GM12864 (cell line): Measurements from ENCODE around the gene MIA3.

ENCODE experiments used
- DNase-seq: peaks from one replicate; pipeline ENCODE4 v3.0.0-alpha.2; 2011; ENCODE audit warnings: low read depth
- H3K4me3 ChIP-seq: 2 replicates; pipeline ENCODE4 v1.5.1; 2011; ENCODE audit warnings: mild to moderate bottlenecking, low read depth, low read length, control low read depth
- TF ChIP-seq, protein P1 (sequence below): IDR thresholded peaks from 2 replicates; pipeline ENCODE4 v1.5.1; 2011; ENCODE audit warnings: low read depth, mild to moderate bottlenecking, moderate library complexity, low read length, control low read depth, inconsistent platforms; ENCODE audit errors: missing control alignments

Gene MIA3

DNA sequence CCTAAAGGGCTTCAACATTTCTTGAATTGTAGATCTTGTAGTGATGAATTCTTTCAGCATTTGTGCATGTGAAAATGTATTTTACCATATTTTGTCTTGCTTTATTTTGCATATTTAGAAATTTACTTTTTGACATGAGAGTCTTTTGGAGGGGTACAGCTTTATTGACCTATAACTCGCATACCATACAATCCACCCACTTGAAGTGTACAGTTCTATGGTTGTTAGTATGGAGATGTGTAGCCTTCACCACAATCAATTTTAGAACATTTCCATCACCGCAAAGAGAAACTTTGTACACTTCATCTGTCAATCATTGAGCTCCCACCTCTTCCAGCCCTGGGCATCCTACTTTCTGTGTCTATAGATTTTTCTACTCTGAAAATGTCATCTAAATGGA lies 7.2 kb upstream of the MIA3 start:
- TF ChIP-seq, protein P1, sequence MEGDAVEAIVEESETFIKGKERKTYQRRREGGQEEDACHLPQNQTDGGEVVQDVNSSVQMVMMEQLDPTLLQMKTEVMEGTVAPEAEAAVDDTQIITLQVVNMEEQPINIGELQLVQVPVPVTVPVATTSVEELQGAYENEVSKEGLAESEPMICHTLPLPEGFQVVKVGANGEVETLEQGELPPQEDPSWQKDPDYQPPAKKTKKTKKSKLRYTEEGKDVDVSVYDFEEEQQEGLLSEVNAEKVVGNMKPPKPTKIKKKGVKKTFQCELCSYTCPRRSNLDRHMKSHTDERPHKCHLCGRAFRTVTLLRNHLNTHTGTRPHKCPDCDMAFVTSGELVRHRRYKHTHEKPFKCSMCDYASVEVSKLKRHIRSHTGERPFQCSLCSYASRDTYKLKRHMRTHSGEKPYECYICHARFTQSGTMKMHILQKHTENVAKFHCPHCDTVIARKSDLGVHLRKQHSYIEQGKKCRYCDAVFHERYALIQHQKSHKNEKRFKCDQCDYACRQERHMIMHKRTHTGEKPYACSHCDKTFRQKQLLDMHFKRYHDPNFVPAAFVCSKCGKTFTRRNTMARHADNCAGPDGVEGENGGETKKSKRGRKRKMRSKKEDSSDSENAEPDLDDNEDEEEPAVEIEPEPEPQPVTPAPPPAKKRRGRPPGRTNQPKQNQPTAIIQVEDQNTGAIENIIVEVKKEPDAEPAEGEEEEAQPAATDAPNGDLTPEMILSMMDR = no peak
- H3K4me3 ChIP-seq = no peak overlapping the region
- no peak for DNase-seq

DNA sequence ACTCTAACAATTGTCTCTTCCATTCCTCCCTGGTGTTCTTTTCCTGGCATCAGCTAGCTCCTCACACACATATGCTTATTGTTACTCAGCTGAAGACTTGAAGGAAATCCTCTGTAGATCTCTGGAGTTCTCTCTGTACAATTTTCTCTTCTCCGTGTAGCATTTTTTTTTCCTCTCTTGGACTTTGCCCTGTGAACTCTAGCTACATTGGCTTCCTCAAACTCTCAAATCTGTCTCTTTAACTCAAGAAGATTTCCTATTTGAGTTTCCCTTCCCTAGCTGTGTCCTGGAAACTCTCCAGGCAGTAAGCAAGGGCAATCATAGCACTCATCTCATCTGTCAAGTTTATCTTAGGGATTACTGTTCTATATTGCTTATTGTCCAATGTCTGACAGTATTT lies 4.3 kb upstream of the MIA3 start:
- no peak overlapping the region for H3K4me3 ChIP-seq
- TF ChIP-seq, protein P1 = no peak
- DNase-seq = no peak

DNA sequence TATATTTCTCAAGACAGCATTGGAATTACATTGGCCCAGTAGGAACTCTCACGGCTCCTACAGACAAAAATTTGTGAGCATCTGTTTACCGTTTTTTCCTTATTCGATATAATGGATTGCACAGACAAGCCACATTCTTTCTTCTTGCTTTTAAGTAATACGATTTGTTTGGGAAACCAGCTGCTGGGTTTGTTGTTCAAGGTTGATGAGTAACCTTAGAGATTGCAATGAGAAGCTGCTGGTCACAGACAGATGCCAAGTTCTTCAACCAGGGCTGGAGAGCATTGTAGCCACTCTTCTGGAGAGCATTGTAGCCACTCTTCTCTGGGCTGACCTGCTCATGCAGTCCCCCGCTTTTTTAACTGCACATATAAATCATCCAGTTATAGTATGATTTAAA lies 1.4 kb upstream of the MIA3 start:
- TF ChIP-seq, protein P1 = no peak
- no peak overlapping the region for H3K4me3 ChIP-seq
- DNase-seq = no peak

DNA sequence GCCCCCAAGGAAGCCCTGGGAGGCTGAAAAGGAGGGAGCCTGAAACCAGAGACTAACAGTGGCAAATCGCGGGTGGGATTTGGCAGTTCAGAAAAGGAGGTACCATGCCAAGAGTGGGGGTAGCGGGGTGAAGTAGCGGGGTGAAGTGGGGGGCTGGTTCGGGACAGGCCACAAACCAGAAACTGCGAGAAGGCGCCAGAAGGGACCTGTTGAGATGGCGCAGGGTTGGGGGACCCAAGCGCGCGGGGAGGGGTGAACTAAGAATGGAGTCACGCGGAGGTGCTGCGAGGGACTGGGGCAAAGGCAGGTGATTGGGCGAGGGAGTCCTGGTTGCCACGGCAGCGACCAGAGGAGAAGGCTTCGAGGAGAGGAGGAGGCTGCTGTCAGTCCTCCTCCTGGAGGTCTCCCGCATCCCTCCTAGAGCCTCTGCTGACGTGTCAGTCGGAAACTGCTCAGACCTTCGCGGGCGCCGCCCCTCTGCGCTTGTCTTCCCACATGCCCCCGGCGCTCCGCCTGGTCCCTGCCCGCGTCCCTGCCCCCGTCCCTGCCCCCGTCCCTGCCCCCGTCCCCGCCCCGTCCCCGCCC lies 438 bp upstream of the MIA3 start:
- TF ChIP-seq, protein P1 = no peak
- peak; percentile 89 for DNase-seq
- H3K4me3 ChIP-seq = peak overlapping the region; percentile 59

DNA sequence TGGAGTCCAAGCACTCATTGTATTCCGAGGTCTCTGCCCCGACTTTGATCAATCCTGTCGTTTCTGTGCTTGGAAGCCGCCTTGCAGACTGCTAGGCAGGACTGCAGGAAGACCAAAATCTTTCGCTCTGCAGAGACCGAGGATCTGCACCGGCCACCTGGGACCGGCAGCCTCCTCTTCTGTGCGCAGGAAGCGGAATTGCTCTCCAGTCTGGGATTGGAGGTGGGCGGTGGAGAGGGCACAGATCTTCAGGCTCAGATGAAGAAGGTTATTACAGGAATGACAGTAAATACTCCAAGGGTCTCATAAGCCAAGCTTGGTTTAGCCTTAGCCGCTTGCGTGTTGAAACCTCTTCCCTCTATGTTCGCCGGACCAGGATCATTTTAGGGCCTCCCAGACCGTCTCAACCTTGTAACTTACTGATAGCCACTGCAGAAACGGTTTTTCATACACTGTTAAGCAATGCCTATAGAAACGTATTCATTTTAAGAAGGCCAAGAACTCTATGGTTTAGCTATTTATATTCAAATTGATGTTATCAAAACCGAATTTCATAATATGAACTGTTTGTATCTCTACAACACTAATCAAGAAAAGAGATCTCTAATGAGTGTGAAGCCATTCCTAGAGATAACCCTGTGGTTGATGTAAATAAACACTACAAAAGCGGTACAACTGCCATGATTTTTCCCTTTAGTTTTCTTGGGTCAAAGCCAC lies 1.1 kb downstream of the MIA3 start:
- TF ChIP-seq, protein P1 = no peak
- peak overlapping the region; percentile 89 for H3K4me3 ChIP-seq
- no peak for DNase-seq

DNA sequence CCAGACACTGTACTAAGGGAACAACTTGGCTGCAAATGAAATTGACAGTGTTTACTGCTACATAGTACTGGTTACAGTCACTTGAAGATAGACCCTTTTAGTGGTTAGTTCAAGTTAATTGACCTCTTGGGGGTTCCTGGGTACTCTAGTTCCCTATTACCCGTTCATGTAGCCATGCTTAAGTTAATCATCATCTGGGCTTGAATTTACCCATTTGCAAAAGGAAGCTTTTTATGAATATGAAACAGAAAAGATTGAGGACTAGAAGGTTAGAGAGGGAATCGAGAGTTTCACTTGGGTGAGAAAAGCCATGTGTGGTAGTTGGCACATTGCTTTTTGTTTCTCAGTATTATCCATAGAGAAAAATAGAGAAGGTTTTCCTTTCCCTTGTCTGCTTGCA lies 2.7 kb downstream of the MIA3 start:
- DNase-seq = no peak
- no peak overlapping the region for H3K4me3 ChIP-seq
- TF ChIP-seq, protein P1 = no peak

DNA sequence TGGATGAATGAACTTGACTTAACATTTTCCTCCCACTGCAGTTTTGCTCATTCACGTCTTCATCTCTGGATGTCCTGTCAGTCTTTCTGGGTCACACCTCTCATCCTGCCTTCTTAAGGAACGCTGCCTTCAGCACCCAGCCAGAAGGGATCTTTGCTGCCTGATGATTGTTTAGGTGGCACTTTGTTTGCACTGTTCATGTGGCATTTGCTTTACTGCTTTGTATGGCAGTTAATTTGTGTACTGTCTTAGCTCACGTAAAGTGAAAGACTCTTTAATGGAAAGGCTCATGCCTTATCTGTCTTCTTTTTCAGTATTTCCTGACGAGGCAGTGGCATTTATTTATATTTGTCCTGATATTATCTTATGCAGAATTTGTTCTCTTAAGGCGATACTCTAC lies 4.9 kb downstream of the MIA3 start:
- no peak overlapping the region for H3K4me3 ChIP-seq
- TF ChIP-seq, protein P1 = no peak
- DNase-seq = no peak
